GM23338 (cell line): ENCODE data around the gene ATP8A1. TPM values are rescaled to one million over a fixed set of nuclear protein-coding genes. Genes with fewer than 3 reads are reported as not detected.

Experiments used
- ATAC-seq: fragments of 200-7000 bp; cut with Tn5 transposase; 3 replicates; pipeline ENCODE4 v1.9.1; 2020
- DNase-seq: peaks from one replicate; pipeline ENCODE4 v3.0.0-alpha.2; 2015; ENCODE audit warnings: low spot score
- H2AFZ ChIP-seq: fragments of 200-600 bp; sonication (generic); 2 replicates; pipeline ENCODE4 v1.8.0; 2016; ENCODE audit warnings: antibody characterized with exemption, mild to moderate bottlenecking, moderate library complexity
- H3F3A ChIP-seq: fragments of 200-600 bp; sonication (generic); replicated peaks from 2 replicates; pipeline ENCODE4 v1.8.0; 2017; ENCODE audit warnings: antibody characterized with exemption, mixed run types, low read depth
- H3K27ac ChIP-seq: fragments of 200-600 bp; sonication (generic); 2 replicates; pipeline ENCODE4 v1.6.1; 2016; ENCODE audit warnings: low read depth
- H3K27me3 ChIP-seq: fragments of 200-600 bp; sonication (generic); 2 replicates; pipeline ENCODE4 v1.8.0; 2016; ENCODE audit warnings: mild to moderate bottlenecking, mixed run types, moderate library complexity; ENCODE audit not compliant: insufficient read depth
- H3K36me3 ChIP-seq: fragments of 200-600 bp; sonication (generic); 2 replicates; pipeline ENCODE4 v1.8.0; 2016; ENCODE audit warnings: mild to moderate bottlenecking; ENCODE audit not compliant: insufficient read depth
- H3K4me1 ChIP-seq: fragments of 200-600 bp; sonication (generic); 2 replicates; pipeline ENCODE4 v1.8.0; 2016; ENCODE audit warnings: mild to moderate bottlenecking, moderate library complexity; ENCODE audit not compliant: insufficient read depth
- H3K4me2 ChIP-seq: fragments of 200-600 bp; sonication (generic); 2 replicates; pipeline ENCODE4 v1.7.1; 2017; ENCODE audit warnings: mixed run types
- H3K4me3 ChIP-seq: fragments of 200-600 bp; sonication (generic); 2 replicates; pipeline ENCODE4 v1.6.1; 2016; ENCODE audit warnings: mixed run types
- H3K79me2 ChIP-seq: fragments of 200-600 bp; sonication (generic); replicated peaks from 2 replicates; pipeline ENCODE4 v1.8.0; 2017; ENCODE audit warnings: mild to moderate bottlenecking; ENCODE audit not compliant: insufficient read depth
- H3K9me2 ChIP-seq: fragments of 200-600 bp; sonication (generic); 2 replicates; pipeline ENCODE4 v1.8.0; 2017; ENCODE audit not compliant: insufficient read depth
- H4K20me1 ChIP-seq: fragments of 200-600 bp; sonication (generic); replicated peaks from 2 replicates; pipeline ENCODE4 v1.8.0; 2017; ENCODE audit warnings: mild to moderate bottlenecking; ENCODE audit not compliant: insufficient read depth
- H3K27ac Mint-ChIP-seq: 2 replicates; pipeline ENCODE4 v1.8.0; 2020; ENCODE audit warnings: inconsistent platforms, mild to moderate bottlenecking, moderate library complexity, mixed read lengths
- H3K27me3 Mint-ChIP-seq: 3 replicates; pipeline ENCODE4 v1.8.0; 2022; ENCODE audit warnings: low read depth, mild to moderate bottlenecking, moderate library complexity, mixed read lengths, inconsistent platforms; ENCODE audit not compliant: insufficient read depth, poor library complexity
- H3K36me3 Mint-ChIP-seq: 3 replicates; pipeline ENCODE4 v1.8.0; 2021; ENCODE audit warnings: low read depth, mild to moderate bottlenecking, inconsistent platforms, moderate library complexity, mixed read lengths
- H3K4me1 Mint-ChIP-seq: 3 replicates; pipeline ENCODE4 v1.8.0; 2020; ENCODE audit warnings: mild to moderate bottlenecking, inconsistent platforms, mixed read lengths
- H3K4me3 Mint-ChIP-seq: 3 replicates; pipeline ENCODE4 v1.8.0; 2021; ENCODE audit warnings: moderate library complexity, mild to moderate bottlenecking, inconsistent platforms, mixed read lengths
- H3K9me3 Mint-ChIP-seq: 3 replicates; pipeline ENCODE4 v1.8.0; 2020; ENCODE audit warnings: moderate library complexity, mild to moderate bottlenecking, inconsistent platforms, mixed read lengths
- CREB1 ChIP-seq: fragments of 250-450 bp; sonication (Bioruptor Pico); IDR thresholded peaks from 2 replicates; pipeline ENCODE4 v1.5.0; 2020; ENCODE audit warnings: low read depth, mild to moderate bottlenecking, moderate library complexity
- CTCF ChIP-seq, 2 experiments: fragments of 200-600 bp in 1 of 2; sonication (generic) in 1 of 2; conservative IDR thresholded peaks; 2 replicates each; pipeline versions ENCODE4 v1.5.1 to v1.6.1; 2016 to 2017; ENCODE audit warnings: antibody characterized with exemption in 2 of 2, low read depth in 2 of 2, mild to moderate bottlenecking in 2 of 2, moderate library complexity in 1 of 2
- EZH2 ChIP-seq: fragments of 200-600 bp; sonication (generic); IDR thresholded peaks from one replicate; pipeline ENCODE4 v1.8.0; 2017; ENCODE audit warnings: antibody characterized with exemption, mild to moderate bottlenecking, low read depth; ENCODE audit not compliant: unreplicated experiment
- EZH2phosphoT487 ChIP-seq: fragments of 200-600 bp; sonication (generic); IDR thresholded peaks from one replicate; pipeline ENCODE4 v1.8.1; 2018; ENCODE audit warnings: antibody characterized with exemption; ENCODE audit not compliant: unreplicated experiment
- JUNB ChIP-seq: IDR thresholded peaks from one replicate; pipeline ENCODE4 v1.6.1; 2016; ENCODE audit warnings: antibody characterized with exemption; ENCODE audit not compliant: unreplicated experiment
- NANOG ChIP-seq: IDR thresholded peaks from 2 replicates; pipeline ENCODE4 v1.6.1; 2016; ENCODE audit warnings: antibody characterized with exemption, borderline replicate concordance
- POLR2AphosphoS5 ChIP-seq: IDR thresholded peaks from 2 replicates; pipeline ENCODE4 v1.6.1; 2016; ENCODE audit warnings: antibody characterized with exemption, low read depth
- REST ChIP-seq: IDR thresholded peaks from one replicate; pipeline ENCODE4 v1.6.1; 2018; ENCODE audit warnings: antibody characterized with exemption; ENCODE audit not compliant: unreplicated experiment
- STAT1 ChIP-seq: IDR thresholded peaks from one replicate; pipeline ENCODE4 v1.6.1; 2016; ENCODE audit warnings: antibody characterized with exemption; ENCODE audit not compliant: unreplicated experiment
- ZNF114 ChIP-seq: fragments of 250-450 bp; sonication (Bioruptor Pico); IDR thresholded peaks from 2 replicates; pipeline ENCODE4 v1.5.0; 2020; ENCODE audit warnings: mild to moderate bottlenecking, moderate library complexity
- ZNF331 ChIP-seq: fragments of 250-450 bp; sonication (Bioruptor Pico); IDR thresholded peaks from 2 replicates; pipeline ENCODE4 v1.5.0; 2020; ENCODE audit warnings: low read depth, mild to moderate bottlenecking, moderate library complexity
- polyA plus RNA-seq: library from polyadenylated mRNA; unstranded; fragments of >200 nt; fragmentation: Nextera tagmentation; extraction: Ambion mirVana; gene quantifications from 2 replicates; pipeline ENCODE4 v1.2.1, GENCODE V29; 2016
- total RNA-seq: library from RNA; depleted of rRNA; stranded (reverse); fragments of >200 nt; shearing (Covaris generic); gene quantifications from 2 replicates; pipeline ENCODE4 v1.2.3, GENCODE V29; 2014
- TF ChIP-seq, protein P1 (sequence below): IDR thresholded peaks from 2 replicates; pipeline ENCODE4 v1.6.1; 2016; ENCODE audit warnings: antibody characterized with exemption
- TF ChIP-seq, protein P2 (sequence below): fragments of 250-450 bp; sonication (Bioruptor Pico); IDR thresholded peaks from 2 replicates; pipeline ENCODE4 v1.5.0; 2020; ENCODE audit warnings: mild to moderate bottlenecking, moderate library complexity

The ATP8A1 gene
- total and polyA plus RNA-seq, 2 experiments from 2014 or later: 6.8 to 66.3 TPM

DNA sequence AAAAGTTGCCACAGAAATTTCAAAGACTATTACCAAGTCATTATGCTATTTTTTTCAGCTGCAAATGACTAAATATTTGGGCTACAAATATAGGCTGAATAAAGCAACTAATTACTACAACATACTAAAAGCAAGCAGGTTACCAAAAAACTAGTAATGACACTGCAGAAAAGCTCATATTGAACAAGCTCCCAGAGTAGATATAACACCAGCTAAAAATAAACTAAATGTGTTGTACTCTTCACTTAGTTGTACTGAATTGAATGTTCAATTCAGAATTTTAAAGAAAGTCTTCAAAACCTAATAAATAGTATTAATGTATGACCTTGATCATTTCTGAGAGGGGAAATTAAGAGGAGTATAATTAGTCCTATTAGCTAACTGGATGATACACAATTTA is 12.0 kb downstream of the ATP8A1 start:
- Mint-ChIP-seq H3K27me3 (no peaks in the 10 kb centered on the region), H3K4me1 (peaks cover 14% of the 10 kb centered on the region; the same call in 2 of the 3 replicates), H3K36me3 (no peaks in the 10 kb centered on the region), H3K9me3 (no peaks in the 10 kb centered on the region), H3K27ac (no peak overlapping the region), H3K4me3 (no peak overlapping the region)
- no peak for ATAC-seq
- TF ChIP-seq POLR2AphosphoS5: no peak
- no peak for TF ChIP-seq ZNF114 (CRISPR knock-in tag)
- no peak for TF ChIP-seq EZH2
- TF ChIP-seq REST: no peak
- no peak for TF ChIP-seq CREB1 (CRISPR knock-in tag)
- TF ChIP-seq, protein P1, sequence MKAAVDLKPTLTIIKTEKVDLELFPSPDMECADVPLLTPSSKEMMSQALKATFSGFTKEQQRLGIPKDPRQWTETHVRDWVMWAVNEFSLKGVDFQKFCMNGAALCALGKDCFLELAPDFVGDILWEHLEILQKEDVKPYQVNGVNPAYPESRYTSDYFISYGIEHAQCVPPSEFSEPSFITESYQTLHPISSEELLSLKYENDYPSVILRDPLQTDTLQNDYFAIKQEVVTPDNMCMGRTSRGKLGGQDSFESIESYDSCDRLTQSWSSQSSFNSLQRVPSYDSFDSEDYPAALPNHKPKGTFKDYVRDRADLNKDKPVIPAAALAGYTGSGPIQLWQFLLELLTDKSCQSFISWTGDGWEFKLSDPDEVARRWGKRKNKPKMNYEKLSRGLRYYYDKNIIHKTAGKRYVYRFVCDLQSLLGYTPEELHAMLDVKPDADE: no peak
- TF ChIP-seq, protein P2, sequence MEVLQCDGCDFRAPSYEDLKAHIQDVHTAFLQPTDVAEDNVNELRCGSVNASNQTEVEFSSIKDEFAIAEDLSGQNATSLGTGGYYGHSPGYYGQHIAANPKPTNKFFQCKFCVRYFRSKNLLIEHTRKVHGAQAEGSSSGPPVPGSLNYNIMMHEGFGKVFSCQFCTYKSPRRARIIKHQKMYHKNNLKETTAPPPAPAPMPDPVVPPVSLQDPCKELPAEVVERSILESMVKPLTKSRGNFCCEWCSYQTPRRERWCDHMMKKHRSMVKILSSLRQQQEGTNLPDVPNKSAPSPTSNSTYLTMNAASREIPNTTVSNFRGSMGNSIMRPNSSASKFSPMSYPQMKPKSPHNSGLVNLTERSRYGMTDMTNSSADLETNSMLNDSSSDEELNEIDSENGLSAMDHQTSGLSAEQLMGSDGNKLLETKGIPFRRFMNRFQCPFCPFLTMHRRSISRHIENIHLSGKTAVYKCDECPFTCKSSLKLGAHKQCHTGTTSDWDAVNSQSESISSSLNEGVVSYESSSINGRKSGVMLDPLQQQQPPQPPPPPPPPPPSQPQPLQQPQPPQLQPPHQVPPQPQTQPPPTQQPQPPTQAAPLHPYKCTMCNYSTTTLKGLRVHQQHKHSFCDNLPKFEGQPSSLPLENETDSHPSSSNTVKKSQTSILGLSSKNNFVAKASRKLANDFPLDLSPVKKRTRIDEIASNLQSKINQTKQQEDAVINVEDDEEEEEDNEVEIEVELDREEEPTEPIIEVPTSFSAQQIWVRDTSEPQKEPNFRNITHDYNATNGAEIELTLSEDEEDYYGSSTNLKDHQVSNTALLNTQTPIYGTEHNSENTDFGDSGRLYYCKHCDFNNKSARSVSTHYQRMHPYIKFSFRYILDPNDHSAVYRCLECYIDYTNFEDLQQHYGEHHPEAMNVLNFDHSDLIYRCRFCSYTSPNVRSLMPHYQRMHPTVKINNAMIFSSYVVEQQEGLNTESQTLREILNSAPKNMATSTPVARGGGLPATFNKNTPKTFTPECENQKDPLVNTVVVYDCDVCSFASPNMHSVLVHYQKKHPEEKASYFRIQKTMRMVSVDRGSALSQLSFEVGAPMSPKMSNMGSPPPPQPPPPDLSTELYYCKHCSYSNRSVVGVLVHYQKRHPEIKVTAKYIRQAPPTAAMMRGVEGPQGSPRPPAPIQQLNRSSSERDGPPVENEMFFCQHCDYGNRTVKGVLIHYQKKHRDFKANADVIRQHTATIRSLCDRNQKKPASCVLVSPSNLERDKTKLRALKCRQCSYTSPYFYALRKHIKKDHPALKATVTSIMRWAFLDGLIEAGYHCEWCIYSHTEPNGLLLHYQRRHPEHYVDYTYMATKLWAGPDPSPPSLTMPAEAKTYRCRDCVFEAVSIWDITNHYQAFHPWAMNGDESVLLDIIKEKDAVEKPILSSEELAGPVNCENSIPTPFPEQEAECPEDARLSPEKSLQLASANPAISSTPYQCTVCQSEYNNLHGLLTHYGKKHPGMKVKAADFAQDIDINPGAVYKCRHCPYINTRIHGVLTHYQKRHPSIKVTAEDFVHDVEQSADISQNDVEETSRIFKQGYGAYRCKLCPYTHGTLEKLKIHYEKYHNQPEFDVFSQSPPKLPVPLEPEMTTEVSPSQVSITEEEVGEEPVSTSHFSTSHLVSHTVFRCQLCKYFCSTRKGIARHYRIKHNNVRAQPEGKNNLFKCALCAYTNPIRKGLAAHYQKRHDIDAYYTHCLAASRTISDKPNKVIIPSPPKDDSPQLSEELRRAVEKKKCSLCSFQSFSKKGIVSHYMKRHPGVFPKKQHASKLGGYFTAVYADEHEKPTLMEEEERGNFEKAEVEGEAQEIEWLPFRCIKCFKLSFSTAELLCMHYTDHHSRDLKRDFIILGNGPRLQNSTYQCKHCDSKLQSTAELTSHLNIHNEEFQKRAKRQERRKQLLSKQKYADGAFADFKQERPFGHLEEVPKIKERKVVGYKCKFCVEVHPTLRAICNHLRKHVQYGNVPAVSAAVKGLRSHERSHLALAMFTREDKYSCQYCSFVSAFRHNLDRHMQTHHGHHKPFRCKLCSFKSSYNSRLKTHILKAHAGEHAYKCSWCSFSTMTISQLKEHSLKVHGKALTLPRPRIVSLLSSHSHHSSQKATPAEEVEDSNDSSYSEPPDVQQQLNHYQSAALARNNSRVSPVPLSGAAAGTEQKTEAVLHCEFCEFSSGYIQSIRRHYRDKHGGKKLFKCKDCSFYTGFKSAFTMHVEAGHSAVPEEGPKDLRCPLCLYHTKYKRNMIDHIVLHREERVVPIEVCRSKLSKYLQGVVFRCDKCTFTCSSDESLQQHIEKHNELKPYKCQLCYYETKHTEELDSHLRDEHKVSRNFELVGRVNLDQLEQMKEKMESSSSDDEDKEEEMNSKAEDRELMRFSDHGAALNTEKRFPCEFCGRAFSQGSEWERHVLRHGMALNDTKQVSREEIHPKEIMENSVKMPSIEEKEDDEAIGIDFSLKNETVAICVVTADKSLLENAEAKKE (CRISPR knock-in tag): no peak
- TF ChIP-seq JUNB: no peak
- TF ChIP-seq STAT1: no peak
- no peak for TF ChIP-seq CTCF (conservative IDR thresholded peaks at IDR 0.05; ENCODE audit: low read depth in 2 of 2)
- no peak for TF ChIP-seq EZH2phosphoT487
- no peak for TF ChIP-seq NANOG
- no peak for TF ChIP-seq ZNF331
- Histone ChIP-seq H3K4me3 (no peak overlapping the region), H3K27me3 (no peaks in the 10 kb centered on the region), H3K9me2 (no peaks in the 10 kb centered on the region), H2AFZ (no peak overlapping the region), H3K79me2 (peaks cover 62% of the 10 kb centered on the region), H4K20me1 (peaks cover 15% of the 10 kb centered on the region), H3K27ac (no peak overlapping the region), H3K4me1 (peaks cover 7% of the 10 kb centered on the region; the same call in 1 of the 2 replicates), H3K36me3 (no peaks in the 10 kb centered on the region), H3F3A (no peaks in the 10 kb centered on the region), H3K4me2 (no peak overlapping the region)
- DNase-seq: no peak
